NCI-H2081 (cell line): ENCODE results near the gene TMEM37.
"Not testable (repeated sequence)": the region's sequence is repeated elsewhere in the genome, so short reads cannot be mapped to it uniquely, and the experiment has no call there.

Experiments
- DNase-seq, 2 experiments: peaks; one replicate each; lab custom pipeline; 2025; lab: John Stamatoyannopoulos, UW

Gene TMEM37, protein sequence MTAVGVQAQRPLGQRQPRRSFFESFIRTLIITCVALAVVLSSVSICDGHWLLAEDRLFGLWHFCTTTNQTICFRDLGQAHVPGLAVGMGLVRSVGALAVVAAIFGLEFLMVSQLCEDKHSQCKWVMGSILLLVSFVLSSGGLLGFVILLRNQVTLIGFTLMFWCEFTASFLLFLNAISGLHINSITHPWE

DNA sequence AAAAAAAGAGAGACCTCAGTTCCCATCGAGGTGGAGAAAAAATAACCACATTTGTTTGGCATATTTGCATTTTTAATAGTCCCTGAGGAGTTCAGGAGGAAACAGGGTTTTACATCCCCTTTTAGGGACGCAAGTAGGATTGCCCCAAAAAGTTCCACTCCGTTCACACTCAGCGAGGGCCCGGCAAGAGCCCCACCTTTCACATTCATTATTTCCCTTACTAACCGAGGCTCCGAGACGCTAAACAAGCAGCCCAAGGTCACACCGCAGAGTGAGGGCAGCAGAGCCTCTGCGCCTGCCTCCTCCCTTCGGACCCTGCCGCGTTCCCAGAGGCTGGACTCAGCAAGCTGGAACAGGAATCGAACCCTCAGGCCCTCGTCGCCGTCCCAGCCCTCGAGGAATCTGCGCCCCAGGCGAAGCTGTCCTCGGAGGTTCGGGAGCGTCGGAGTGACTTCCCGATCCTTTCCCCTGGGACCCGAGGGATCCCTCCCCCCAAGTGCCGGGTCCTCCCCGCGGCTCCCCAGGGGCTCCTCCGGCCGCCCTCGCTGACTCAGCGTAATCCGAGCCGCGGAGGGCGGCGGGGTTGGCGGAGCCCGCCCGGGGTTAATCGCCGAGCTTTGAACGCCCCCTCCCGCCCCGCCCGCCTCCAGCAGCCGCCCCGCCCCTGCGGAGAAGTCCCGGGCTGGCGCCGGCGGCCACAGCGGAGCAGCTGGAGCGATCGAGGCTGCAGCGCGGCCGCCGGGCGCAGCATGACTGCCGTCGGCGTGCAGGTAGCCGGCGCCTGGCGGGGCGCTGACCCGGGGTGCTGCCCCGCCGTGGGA is at the start of gene TMEM37:
TMEM37 (plus strand) TSS at position 700 of the 821 bp plus-strand sequence; CDS start at position 750, 50 bp downstream.
- DNase-seq = peak; percentile 19 to 53

DNA sequence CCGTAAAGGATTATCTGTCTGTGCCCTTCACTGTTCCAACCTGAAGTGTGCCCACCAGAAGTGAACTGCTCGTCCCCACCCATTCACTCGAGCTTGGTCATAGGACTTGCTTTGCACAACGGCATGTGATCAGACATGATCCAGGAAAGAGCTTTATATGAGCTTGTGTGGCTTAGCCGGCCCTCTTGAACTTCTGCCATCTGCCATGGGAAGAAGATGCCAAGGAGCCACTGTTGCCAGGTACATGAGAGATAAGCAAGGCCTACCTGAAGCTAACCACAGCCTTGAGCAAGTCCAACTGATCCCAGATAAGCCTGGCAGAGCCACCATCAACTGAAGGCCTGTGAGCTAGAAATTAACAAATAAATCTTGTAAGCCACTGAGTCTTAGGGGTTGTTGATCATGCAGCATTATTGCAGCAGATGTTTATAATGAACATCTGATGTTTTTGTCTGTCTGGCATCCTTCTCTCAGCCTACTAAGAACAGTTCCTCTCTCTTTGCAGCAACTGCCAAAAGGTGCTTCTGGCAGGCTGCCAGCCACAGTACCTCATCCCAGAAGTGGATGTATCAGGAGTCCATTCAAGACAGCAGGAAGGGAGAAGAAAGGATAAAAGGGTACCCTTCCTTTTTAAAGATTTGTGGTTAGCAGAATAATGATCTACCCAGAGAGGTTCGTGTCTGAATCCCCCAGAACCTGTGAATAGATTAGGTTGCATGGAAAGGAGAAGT is 48.1 kb upstream of the TMEM37 start:
- peak in 1 of 2 experiments; percentile 2 for DNase-seq

DNA sequence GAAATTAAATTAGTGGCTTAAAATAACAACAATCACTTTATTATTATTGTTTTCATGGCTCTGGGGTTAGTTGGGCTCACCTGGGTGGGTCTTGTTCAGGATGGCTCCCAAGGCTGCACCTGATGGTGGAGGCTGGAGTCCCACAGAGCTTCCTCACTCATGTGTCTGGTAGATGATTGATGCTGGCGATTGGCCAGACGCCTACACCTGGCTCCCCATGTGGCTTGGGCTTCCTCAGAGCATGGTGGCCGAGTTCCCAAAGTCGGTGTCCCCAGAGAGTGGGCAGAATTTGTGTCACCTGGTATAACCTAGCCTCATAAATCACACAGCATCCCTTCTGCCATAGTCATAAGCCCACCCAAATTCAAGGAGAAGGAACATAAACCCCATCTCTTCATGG is 46.7 kb upstream of the TMEM37 start:
- peak in 1 of 2 experiments; percentile 25 for DNase-seq

DNA sequence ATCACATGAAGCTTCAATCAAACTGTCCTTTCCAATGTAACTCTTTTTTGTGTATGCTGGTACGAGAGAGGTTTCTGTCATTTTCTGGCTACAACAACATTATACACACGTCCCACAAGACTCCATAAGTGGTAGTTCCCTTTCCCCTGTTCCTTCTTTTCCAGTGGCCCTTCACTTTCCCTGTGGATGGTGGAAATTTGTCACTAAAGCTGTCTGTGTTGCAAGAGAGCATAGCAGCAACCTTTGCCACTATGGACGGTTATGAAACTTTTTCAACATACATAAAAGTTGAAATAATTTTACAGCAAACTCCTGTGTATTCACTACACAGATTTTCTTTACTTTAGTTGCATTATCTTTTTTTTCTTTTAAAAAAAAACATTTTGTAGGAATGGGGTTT is 46.2 kb upstream of the TMEM37 start:
- no peak for DNase-seq

DNA sequence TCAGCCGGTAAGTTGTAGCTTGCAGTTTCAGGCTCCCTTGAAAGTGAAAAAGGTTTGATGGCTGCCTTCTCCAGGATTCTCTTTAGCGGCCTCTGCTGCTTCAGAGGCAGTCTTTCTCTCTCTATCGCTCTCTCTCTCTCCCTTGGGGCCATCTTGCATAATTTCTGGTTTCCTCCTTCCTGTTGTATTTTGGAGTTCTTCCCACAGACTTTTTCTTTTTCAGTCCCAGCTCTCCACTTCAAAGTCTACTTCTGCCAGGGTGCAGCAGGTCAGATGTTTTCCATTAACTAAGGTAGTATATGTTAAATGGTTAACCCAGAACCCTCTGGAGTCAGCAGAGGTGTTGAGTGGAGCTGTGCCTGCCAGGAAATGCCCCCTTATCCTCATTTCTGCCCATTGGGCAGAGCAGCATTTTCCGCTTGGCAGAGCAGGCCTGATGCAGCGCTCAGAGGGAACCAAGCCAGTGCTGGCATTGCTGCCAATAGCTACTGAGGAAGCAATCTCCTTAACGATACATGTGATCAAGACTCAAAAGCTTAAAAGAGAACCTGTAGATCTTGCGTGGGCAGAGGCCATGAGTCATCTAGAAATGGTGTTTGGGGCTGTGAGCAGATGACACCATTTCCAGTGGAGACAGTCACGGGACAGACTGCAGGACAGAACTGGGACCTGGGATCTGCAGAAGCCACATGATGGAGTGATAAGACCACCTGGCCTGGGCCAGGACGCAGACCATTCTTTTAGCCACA is 44.1 kb upstream of the TMEM37 start:
- no peak for DNase-seq

DNA sequence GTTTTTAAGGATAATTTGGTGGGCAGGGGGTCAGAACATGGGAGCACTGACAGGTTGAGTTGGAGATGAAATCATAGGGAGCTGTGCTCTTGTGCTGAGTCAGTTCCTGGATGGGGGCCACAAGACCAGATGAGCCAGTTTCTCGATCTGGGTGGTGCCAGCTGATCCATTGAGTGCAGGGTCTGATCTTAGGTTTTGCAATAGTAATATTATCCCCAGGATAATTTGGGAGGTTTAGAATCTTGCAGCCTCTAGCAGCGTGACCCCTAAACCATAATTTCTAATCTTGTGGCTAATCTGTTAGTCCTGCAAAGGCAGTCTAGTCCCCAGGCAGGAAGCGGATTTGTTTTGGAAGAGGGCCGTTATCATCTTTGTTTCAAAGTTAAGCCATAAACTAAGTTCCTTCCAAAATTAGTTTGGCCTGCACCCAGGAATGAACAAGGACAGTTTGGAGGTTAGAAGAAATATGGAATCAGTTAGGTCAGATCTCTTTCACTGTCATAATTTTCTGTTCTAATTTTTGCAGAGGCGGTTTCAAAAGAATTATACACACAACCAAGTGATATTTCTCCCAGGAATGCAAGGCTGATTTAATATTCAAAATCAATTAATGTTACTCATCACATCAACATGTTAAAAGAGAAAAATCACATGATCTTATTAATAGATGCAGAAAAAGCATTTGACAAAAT is 41.9 kb upstream of the TMEM37 start:
- no peak for DNase-seq

DNA sequence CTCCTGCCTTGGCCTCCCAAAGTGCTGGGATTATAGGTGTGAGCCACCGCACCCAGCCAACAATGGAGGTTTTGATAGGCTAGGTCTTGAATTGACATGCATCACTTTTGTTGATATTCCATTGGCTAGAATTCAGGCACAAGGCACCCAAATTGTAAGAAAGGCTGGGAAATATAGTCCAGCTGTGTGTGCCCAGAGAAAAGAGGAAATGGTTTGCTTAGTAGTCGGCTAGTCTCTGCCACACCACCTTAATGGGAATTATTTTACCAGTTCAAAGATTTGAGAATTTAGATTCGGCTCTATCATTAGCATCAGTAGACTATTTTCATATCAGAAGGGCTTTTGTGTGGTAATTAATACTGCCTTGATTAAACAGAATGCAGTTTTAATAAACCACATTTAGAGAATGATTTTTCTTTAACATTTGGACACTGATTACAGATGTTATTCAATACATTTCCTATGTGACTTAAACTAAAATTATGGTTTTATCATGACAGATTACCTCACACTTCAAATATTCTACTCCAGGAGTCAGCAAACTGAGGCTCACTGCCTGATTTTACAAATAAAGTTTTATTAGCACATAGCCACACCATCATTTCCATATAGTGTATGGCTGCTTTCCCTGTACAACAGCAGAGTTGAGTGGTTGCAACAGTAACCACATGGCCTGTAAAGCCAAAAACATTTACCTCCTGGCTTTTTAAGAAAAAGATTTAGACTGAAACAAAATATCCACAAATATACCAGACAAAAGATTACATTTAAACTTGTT is 37.5 kb upstream of the TMEM37 start:
- DNase-seq = no peak

DNA sequence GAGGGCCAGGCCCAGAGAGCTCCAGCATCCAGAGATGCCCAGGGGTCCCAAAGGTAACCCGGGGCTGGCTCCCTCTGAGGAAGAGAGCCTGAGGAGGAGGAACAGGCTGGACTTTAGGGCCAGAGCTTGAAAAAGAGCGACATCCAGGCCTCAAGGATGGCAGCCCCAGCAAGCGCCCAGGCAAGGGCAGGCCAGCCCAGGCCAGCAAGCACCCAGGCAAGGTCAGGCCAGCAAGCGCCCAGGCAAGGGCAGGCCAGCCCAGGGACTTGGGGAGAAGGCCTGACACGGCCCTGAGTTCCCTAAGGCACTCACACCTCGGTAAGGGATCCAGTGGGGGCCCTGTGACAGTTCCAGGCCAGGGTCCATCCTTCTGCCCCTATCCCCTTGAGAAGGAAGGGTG is 34.5 kb upstream of the TMEM37 start:
- no peak for DNase-seq

DNA sequence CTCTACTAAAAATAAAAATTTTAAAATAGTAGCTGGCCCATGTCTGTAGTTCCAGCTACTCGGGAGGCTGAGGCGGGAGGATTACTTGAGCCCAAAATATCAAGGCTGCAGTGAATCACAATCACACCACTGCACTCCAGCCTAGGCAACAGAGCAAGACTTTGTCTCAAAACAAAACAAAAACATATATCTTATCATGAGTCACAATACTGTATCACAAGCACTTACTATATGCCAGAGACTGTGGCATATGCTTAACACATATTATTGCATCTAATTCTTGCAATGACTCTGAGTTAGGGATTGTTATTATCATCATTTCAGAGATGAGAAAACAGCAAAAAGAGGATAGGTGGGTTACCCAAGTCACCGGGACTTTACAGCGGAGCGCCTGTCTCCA is 29.5 kb upstream of the TMEM37 start:
- no peak for DNase-seq

DNA sequence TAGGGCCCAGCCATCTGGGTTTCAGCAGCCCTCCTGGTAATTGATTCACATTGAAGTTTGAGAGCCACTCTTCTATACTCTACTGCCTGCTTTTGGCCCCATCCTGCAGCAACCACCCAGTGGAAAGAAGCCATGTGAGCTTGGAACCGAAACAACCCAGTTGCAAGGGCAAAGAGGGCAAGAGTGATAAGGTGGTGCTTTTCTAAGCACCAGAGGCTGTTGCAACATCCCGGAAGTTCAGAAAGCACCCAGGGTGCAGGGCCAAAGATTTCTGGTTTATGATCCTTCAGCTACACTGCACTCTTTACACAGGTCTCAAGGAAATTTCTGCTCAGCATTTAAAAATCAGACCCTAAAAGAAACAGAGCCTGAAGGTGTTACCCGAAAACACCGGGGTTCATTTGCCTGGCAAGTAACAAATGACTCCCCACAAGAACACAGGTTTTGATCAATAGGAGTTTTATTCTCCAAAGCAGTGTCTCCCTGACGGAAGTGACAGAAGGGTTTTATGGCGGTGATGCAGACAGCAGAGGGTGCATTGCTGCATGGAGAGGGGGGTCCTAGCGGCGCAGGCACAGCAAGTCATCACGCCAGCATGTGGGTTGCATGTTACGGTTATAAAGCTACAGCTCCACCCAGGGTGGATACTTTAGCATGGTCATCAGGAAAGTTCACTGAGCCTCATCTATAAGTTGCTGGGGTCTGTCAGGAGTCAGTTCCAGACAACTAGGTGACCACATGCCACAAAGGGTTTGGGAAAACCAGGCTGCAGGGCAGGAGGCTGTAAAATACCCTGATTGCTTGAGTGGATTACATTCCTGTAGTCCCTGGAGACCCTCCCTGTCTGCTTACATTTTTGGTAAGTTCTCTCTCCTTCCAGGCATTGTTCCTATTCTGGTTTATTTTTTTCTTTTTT is 28.8 kb upstream of the TMEM37 start:
- DNase-seq = no peak

DNA sequence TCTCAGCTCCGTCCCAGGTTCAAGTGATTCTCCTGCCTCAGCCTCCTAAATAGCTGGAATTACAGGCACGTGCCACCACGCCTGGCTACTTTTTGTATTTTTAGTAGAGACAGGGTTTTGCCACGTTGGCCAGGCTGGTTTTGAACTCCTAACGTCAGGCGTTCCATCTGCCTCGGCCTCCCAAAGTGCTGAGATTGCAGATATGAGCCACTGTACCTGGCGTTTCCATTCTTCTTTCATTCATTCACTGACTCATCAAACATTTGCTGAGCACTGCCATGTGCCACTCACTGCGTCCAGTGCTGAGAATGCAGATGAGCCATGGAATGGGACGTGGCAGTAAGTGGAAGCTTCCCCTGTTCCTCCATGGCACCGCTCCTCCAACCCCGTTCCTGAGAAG is 28.0 kb upstream of the TMEM37 start:
- not testable (repeated sequence) for DNase-seq

DNA sequence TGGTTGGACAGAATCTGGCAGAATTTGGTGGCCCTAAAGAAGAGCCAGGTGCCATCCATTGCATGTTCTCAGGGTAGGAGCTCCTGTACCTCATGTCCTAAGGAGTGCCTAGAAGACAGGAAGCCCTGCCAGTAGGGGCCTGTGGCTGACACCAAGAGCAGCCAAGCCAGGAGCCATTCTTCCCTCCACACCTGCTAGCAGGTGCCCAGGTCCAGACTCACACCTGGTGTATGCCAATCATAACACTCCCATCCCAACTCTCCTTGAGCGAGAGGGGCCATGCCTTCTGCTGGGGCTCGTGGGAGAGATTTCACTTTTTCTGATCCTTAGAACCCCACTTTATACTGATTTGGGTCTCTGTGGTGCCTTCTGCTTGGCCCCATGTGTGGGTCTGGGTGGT is 26.5 kb upstream of the TMEM37 start:
- no peak for DNase-seq

DNA sequence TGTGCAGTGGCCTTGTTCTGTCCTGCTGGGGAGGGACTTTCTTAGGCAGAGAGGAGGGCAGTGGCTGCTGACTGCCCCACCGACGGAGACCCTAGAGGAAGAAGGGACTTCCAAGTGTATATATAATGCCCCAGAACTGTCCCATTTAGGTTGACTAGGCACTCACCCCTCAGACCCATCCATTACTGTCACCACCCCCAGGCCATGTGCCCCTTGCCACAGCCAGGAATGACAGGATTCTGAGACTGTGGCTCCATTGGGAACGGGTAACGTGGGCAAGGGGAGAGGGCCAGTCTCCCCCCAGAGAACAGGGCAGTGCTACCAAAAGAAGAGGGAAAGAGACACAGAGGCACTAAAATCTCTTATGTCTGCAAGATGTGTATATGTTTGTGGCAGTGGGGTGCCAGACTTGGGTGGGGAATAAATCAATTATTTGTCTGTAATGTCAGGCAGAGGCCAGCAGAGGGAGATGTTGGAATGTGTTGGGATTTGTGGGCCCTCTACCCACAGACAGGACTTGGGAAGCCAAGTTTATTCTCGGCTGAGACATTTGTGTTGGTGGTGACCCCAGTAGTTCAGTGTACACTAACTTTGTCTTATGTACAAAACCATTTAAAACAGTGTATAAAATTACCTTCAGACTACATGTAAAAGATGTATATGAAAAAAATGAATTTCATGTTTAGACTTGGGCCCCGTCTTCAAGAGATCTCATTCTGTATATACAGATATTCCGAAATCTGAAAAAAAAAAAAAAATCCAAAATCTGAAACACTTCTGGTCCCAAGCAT is 24.0 kb upstream of the TMEM37 start:
- peak in 1 of 2 experiments; percentile 46 for DNase-seq

DNA sequence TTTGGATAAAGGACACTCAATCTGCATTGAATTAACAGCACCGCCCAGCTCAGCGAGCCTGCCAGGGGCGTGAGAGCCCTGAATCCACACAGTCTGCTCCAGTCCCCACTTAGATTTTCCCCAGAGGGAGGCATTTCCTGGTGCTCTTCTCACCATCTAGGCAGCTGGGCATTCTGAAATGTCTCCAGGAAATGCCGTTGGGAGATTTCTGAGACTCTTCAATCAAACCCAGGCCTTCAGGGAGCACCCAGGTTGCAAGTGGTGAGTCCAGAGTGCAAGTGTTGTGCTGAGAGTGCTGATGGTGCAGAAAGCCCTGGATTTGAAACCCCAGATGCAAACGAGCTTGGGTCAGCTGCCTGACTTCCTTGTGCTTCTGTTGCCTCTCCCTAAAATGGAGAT is 23.4 kb upstream of the TMEM37 start:
- DNase-seq = peak in 1 of 2 experiments; percentile 11

DNA sequence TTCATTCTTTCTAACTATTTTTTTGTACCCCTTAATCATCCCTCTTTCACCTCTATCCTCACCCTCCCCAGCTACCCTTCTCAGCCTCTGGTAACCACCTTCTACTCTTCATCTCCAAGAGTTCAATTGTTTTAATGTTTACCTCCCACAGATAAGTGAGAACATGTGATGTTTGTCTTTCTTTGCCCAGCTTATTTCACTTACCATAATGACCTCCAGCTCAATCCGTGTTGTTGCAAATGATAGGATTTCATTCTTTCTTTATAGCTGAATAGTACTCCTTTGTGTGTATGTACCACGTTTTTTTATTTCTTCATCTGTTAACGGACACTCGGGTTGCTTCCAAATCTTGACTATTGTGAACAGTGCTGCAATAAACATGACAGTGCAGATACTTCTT is 22.1 kb upstream of the TMEM37 start:
- no peak for DNase-seq

DNA sequence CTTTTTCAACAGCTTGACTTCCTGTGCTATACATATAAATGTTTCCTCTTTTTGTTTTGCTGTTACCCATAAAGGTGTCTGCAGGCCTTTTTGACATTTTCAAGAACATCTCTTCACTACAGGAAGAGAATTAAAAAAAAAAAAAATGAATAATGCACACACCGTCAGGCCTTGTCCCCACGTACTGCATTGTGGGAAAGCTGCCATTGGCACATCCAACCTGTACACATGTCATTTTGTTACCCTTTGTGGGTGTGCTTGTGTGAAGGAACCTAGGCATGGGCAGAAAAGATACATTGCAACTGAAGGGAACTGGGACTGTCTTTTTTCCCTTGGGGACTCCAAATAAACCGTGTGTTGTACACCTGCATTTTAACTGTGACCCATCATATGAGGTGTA is 16.8 kb upstream of the TMEM37 start:
- no peak for DNase-seq

DNA sequence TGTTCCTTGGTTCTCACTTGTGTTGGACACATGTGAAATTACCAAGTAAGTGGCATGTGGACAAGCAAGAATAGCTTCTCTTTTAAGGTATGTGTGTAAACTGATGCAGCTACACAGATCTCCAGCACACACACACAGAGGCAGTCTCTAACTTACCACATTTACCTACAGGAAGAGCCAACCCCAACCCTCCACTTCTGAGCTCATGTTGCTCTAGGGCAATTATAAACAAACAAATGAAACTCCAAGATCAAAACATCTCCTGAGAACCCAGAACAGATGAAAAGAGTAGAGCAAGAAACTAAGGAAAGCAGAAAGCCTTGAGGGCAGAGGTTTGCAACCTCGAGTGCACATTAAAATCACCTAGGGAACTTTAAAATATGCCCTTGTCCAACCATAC is 16.0 kb upstream of the TMEM37 start:
- DNase-seq = no peak

DNA sequence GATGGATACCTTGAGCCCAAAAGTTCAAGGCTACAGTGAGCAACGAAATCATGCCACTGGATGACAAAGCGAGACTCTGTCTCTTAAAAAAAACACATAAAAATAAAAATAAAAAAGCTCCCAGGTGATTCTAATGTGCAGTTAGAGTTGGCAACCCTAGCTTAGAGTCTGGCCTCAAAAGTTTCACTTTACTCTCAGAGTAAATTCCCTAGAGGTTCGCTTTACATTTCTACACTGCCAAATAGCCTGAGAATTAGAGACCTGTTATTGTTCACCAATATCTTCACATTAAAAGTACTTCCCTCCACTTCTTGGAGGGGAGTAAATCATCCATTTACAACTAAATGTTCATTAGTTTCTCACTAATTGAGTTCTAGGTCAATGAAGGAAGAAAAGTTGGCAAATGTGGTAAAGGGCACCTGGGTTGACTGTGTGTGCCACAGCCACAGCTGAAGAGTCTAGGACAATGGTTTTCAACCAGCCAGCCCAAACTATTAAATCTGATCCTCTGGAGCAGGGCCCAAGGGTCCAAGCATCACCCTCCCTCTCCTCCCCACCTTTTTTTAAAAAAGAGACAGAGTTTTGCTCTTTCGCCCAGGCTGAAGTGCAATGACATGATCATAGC is 15.2 kb upstream of the TMEM37 start:
- no peak for DNase-seq
